Epithelial cell of proximal tubule (primary cell): ENCODE measurements around the gene CRIP2. TPM values are rescaled to one million over a fixed set of nuclear protein-coding genes. Genes with fewer than 3 reads are reported as not detected.

ENCODE experiments used
- DNase-seq: peaks from one replicate; pipeline ENCODE4 v3.0.0-alpha.2; 2011; ENCODE audit warnings: low read depth
- H3K4me3 ChIP-seq: 2 replicates; pipeline ENCODE4 v1.5.1; 2011; ENCODE audit warnings: low read depth, mild to moderate bottlenecking, low read length
- total RNA-seq: library from RNA; depleted of rRNA; stranded (reverse); fragments of >200 nt; gene quantifications from 2 replicates; pipeline ENCODE4 v1.2.3, GENCODE V29; 2015
- TF ChIP-seq, protein P1 (sequence below): conservative IDR thresholded peaks from 2 replicates; pipeline ENCODE4 v1.5.1; 2012; ENCODE audit warnings: low read depth, mild to moderate bottlenecking, low read length

The CRIP2 gene
- total RNA-seq, 1 donor from 2014 or later: 121 TPM

DNA sequence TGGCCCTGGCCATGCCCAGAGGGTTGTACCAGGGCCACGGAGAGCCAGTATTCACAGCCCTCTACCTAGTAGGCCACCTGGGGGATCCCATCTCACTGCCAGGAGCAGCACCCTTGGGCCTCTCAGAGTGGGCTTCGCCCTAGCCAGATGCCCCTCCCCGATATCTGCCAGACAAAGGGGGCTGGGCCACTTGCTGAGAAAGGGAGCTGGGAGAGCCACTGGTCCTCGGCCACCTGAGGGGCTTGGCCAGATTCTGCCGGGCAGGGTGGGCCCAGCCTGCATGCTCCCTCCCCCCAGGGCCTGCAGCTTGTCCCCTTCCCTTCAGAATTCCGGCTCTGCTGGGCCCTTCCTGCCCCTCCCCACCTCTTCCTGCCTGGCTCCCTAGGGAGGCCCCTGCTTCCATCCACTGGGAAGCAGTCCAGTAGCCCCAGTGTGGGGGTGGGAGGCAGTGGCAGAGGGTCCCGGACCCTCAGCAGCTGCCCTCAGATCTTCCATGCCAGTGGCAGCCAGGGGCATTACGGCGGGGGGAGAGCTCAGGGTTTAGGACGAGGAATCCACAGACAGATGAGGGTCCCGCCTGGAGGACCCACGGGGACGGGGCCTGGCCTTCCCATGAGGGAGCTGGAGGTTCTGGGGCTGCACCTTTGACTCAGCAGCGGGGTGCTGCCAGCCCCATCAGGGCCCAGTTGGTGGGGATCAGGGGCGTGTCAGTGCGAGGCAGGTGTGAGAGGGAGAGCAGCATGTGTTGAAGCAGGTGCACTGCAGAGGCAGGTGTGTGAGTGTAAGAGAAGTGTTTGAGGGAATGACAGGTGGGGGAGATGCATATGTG lies 2.4 kb downstream of the CRIP2 start:
- H3K4me3 ChIP-seq: peak overlapping the region; percentile 80
- DNase-seq: no peak
- TF ChIP-seq, protein P1, sequence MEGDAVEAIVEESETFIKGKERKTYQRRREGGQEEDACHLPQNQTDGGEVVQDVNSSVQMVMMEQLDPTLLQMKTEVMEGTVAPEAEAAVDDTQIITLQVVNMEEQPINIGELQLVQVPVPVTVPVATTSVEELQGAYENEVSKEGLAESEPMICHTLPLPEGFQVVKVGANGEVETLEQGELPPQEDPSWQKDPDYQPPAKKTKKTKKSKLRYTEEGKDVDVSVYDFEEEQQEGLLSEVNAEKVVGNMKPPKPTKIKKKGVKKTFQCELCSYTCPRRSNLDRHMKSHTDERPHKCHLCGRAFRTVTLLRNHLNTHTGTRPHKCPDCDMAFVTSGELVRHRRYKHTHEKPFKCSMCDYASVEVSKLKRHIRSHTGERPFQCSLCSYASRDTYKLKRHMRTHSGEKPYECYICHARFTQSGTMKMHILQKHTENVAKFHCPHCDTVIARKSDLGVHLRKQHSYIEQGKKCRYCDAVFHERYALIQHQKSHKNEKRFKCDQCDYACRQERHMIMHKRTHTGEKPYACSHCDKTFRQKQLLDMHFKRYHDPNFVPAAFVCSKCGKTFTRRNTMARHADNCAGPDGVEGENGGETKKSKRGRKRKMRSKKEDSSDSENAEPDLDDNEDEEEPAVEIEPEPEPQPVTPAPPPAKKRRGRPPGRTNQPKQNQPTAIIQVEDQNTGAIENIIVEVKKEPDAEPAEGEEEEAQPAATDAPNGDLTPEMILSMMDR: no peak

DNA sequence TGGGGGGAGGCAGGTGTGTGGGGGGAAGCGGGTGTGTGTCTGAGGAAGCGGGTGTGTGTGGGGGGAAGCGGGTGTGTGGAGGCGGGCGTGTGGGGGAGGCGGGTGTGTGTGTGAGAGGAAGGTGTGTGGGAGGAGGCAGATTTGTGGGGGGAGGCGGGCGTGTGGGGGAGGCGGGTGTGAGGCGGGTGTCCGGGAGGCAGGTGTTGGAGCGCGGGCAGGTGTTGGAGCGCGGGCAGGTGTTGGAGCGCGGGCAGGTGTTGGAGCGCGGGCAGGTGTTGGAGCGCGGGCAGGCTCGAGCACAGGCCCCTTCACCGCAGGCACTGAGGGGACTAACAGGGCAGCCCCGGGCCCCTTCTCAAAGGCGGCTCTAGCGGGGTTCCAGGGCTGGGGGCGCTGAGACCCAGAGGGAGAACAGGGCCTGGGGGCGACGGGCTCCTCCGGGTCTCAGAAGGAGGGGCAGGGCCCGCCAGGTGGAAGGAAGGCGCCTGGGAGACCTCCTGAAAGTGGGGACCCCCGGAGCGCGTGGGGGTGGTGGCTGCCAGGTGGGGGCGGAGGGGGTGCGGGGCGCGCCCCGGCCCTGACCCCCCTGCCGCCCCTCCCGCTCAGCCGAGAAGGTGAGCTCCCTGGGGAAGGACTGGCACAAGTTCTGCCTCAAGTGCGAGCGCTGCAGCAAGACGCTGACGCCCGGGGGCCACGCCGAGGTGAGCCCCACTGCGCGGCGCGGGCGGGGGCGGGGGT lies 3.2 kb downstream of the CRIP2 start:
- no peak for DNase-seq
- TF ChIP-seq, protein P1: no peak
- no peak overlapping the region for H3K4me3 ChIP-seq

DNA sequence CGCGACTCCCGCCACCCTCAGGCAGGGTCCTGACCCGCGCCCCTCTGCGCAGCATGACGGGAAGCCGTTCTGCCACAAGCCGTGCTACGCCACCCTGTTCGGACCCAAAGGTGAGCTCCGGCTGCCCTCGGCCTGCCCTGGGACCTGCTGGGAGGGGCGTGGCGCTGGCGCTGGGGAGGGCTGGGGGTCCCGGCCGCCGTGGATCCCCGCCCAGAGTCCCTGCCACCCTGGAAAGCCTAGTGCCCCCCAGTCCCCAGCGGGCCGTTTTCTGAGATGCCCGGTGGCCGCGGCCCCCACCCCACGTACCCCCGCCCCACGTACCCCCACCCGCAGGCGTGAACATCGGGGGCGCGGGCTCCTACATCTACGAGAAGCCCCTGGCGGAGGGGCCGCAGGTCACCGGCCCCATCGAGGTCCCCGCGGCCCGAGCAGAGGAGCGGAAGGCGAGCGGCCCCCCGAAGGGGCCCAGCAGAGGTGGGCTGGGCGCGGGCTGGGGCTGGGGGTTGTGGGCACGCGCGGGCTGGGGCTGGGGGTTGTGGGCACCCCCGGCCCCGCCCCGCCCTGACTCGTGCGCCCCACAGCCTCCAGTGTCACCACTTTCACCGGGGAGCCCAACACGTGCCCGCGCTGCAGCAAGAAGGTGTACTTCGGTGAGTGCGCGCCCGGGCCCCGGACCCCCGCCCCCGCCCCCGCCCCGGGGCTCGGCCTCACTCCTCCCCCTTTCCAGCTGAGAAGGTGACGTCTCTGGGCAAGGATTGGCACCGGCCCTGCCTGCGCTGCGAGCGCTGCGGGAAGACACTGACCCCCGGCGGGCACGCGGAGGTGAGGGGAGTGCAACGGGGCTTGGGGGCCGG lies 4.0 kb downstream of the CRIP2 start:
- TF ChIP-seq, protein P1: no peak
- no peak for DNase-seq
- no peak overlapping the region for H3K4me3 ChIP-seq

DNA sequence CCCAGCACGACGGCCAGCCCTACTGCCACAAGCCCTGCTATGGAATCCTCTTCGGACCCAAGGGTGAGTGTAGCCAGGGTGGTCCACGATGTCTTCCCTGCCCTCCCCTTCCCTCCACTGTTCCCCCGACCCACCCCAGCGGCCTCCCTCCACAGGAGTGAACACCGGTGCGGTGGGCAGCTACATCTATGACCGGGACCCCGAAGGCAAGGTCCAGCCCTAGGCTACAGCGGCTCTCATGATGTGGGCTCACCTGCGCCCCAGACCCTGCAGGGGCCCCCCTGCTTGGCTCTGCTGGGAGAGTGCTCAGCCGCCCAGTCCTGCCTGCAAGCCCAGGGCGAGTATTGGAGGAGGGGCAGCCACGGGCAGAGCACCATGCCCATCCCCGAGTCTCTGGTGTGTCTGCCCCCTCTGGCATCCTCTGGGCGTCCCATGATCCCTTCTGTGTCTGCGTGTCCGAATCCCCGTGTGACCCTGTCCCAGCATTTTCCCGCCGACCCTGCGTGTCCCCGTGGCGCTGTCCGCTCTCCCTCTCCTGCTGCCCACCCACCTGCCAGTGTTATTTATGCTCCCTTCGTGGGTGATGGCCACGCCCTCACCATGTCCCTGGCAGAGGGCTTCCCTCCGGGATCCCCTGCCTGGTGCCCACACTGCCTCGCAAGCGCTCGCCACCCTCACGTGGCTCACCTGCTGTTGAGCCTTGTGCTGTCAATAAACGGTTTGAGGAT lies 5.0 kb downstream of the CRIP2 start:
- no peak for DNase-seq
- TF ChIP-seq, protein P1: no peak
- no peak overlapping the region for H3K4me3 ChIP-seq

DNA sequence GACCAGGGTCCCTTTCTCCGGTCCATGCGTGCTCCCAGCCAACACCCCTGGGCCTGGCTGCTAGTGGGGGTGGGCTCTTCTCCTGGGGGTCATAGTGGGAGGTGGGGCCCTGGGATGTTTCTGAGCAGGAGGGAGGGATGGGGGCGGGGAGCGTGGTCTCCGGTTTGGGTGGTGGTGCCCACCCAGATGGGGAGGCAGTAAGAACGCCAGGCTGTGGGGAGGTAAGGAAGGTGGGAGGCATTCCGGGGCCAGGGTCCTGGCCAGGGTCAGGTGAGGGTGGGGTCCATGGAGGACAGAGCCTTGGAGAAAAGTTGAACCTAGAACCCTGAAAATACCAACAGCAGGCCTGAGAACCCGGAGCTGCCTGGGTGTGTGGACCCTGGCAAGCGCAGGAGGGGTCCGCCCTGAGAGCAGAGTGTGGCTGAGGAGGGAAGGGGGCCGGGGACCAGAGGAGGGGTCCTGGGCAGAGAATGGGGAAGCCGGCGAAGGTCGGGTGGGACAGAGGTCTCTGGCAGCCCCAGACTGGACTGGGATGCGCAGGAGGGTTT lies 5.7 kb downstream of the CRIP2 start:
- H3K4me3 ChIP-seq: no peak overlapping the region
- no peak for DNase-seq
- TF ChIP-seq, protein P1: no peak
